ENCODE measurements around the gene DNAJC27.

DNA sequence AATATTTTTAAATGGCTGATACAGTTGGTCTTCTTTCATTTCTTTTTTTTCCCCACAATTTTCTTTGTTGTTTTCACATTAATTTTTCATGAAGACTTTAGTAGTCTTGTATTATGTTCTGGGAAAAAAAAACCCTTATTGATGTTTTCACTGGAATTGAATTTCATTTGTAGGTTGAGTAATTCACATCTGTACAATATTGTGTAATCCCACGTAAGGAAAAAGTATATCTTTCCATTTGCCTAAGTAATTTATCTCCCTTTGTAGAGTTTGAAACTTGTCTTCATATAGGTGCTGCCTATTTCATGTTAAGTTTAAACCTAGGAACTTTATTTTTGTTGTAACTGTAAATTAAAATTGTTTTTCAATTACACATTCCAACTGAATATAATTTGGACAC lies 2.0 kb downstream of the DNAJC27 start:
- TF ChIP-seq POLR2A (IDR thresholded peaks at IDR 0.05; ENCODE audit: low read depth, low read length), result no peak
- TF ChIP-seq TAF1 (IDR thresholded peaks at IDR 0.05; ENCODE audit: low read depth, low read length), result no peak
- no peak for TF ChIP-seq POLR2AphosphoS5 (IDR thresholded peaks at IDR 0.05; ENCODE audit: low read depth, low read length)
- TF ChIP-seq POU2F2 (IDR thresholded peaks at IDR 0.05; ENCODE audit: low read depth, low read length), result no peak
- no peak for TF ChIP-seq SPI1 (IDR thresholded peaks at IDR 0.05; ENCODE audit: low read depth, low read length)
- no peak for TF ChIP-seq PAX5 (IDR thresholded peaks at IDR 0.05; ENCODE audit: insufficient read depth, low read length, severe bottlenecking)
